ENCODE data around the gene TTC33. TPM values are rescaled to one million over a fixed set of nuclear protein-coding genes. Genes with fewer than 3 reads are reported as not detected.

Gene TTC33
- total and polyA plus RNA-seq, 2 of the 13 experiments (the other 11 are each of a cell fraction or from before 2014, with no cell fraction given): 4.5 to 20.0 TPM

- TF ChIP-seq ZNF326 (CRISPR knock-in tag; IDR thresholded peaks at IDR 0.05; ENCODE audit: borderline replicate concordance) (no peak), HCFC1 (IDR thresholded peaks at IDR 0.05; ENCODE audit: low read depth, low read length) (peak; percentile 97), GPN1 (CRISPR knock-in tag; IDR thresholded peaks at IDR 0.05; ENCODE audit: borderline replicate concordance) (no peak), ZBED4 (CRISPR knock-in tag; IDR thresholded peaks at IDR 0.05; ENCODE audit: borderline replicate concordance) (no peak), NFKBIZ (CRISPR knock-in tag; IDR thresholded peaks at IDR 0.05) (peak; percentile 53; the same call in 1 of the 2 replicates), ZNF550 (CRISPR knock-in tag; IDR thresholded peaks at IDR 0.05; ENCODE audit: borderline replicate concordance) (peak; percentile 84), TCF7L2 (IDR thresholded peaks at IDR 0.05; ENCODE audit: low read depth, low read length) (no peak), KLF13 (CRISPR knock-in tag; IDR thresholded peaks at IDR 0.05) (0 out of 2 replicates have a peak, but pooled peaks have one; percentile 35), WIZ (CRISPR knock-in tag; IDR thresholded peaks at IDR 0.05) (no peak), ISL2 (CRISPR knock-in tag; IDR thresholded peaks at IDR 0.05) (no peak; the same call in 1 of the 2 replicates), MYC (CRISPR knock-in tag; IDR thresholded peaks at IDR 0.05; ENCODE audit: borderline replicate concordance) (peak; percentile 98), STAT5B (CRISPR knock-in tag; IDR thresholded peaks at IDR 0.05) (0 out of 2 replicates have a peak, but pooled peaks have one; percentile 27), NR3C1 (CRISPR knock-in tag; IDR thresholded peaks at IDR 0.05) (no peak), HNRNPH1 (optimal IDR thresholded peaks at IDR 0.05; ENCODE audit: low read depth, low read length) (no peak), ZNF251 (CRISPR knock-in tag; IDR thresholded peaks at IDR 0.05) (no peak), NONO (IDR thresholded peaks at IDR 0.05) (no peak), NONO (CRISPR knock-in tag; conservative IDR thresholded peaks at IDR 0.05) (peak; percentile 93), GPBP1L1 (CRISPR knock-in tag; IDR thresholded peaks at IDR 0.05) (no peak), CBFB (CRISPR knock-in tag; IDR thresholded peaks at IDR 0.05) (peak; percentile 97), IKZF1 (IDR thresholded peaks at IDR 0.05) (no peak), CCAR2 (optimal IDR thresholded peaks at IDR 0.05; ENCODE audit: low read depth, low read length) (no peak)
- TF ChIP-seq, protein P1, sequence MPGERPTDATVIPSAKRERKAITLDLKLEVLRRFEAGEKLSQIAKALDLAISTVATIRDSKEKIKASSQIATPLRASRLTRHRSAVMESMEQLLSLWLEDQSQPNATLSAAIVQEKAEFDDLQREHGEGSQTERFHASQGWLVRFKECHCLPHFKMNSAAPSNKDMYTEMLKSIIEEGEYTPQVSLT (CRISPR knock-in tag; IDR thresholded peaks at IDR 0.05; ENCODE audit: borderline replicate concordance, low read depth): no peak
- TF ChIP-seq, protein P2, sequence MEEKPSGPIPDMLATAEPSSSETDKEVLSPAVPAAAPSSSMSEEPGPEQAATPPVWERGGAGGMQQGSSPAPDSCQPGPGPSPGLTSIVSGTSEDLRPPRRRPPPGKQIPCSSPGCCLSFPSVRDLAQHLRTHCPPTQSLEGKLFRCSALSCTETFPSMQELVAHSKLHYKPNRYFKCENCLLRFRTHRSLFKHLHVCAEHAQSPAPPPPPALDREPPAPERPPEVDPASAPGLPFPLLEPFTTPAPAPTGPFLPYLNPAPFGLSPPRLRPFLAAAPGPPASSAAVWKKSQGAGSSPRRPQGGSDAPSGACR (CRISPR knock-in tag; IDR thresholded peaks at IDR 0.05): peak; percentile 57
These were observed at the start of gene TTC33 (continued) for GRCh38 chr5:40755407-40756365.
